Activated CD4-positive, alpha-beta T cell treated with anti-CD3 and anti-CD28 coated beads for 48 hours (primary cell): ENCODE results near the gene TRPM3.
"Not testable (repeated sequence)": the region's sequence is repeated elsewhere in the genome, so short reads cannot be mapped to it uniquely, and the experiment has no call there.

ENCODE experiments used
- DNase-seq: peaks from one replicate; pipeline ENCODE4 v3.0.0-alpha.2; 2020

Gene TRPM3

DNA sequence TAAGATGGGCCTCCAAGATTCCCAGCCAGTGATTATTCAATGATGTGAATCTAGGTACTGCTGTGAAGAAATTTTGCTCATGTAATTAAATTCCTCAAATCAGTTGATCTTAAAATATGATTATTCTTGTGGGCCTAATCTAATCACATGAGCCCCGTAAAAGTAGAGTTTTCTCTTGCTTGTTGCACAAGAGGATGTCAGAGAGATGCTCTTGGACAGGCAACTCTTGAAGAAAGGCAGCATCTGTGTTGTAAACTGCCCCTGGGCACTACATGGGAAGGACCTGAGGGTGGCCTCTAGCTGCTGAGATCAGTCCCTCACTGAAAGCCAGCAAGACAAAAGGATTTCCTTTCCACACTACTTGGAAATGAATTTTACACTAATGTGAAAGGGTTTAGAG lies 132.9 kb downstream of the TRPM3 start:
- no peak for DNase-seq

DNA sequence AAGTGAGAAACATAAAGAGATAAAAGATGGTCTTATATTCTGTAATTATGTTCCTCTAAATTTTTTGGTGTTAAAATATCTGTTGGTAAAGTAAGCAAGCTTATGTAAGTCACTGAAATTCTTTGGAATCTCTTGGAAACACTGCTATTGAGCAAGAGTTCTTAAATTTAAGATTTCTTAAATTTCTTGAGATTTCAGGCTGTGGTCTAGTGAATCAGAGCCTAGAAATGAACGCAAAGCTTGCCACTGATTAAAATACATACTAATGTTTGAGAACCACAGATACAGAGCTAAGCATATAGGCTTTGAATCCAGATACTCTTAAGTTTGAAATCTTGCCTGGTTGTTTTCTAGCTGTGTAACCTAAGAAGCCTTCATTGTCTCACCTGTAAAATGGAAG lies 133.4 kb downstream of the TRPM3 start:
- no peak for DNase-seq

DNA sequence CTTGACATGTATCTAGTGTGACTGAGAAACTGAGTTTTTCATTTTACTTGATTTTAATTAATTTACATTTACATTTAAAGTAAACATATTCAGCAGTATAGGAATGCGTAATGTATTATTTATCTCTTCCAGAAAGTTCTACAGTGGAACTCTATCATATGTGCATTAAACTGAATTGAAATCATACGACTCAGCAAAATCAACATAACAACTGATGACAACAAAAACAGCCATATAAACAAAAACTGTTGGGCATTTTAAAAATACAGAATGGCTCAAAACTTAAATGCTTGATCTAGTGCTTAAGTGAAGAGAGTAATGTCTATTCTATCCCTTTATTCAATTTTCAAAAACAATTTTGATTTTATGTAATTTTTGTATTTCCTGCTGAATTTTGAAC lies 134.4 kb downstream of the TRPM3 start:
- DNase-seq: no peak

DNA sequence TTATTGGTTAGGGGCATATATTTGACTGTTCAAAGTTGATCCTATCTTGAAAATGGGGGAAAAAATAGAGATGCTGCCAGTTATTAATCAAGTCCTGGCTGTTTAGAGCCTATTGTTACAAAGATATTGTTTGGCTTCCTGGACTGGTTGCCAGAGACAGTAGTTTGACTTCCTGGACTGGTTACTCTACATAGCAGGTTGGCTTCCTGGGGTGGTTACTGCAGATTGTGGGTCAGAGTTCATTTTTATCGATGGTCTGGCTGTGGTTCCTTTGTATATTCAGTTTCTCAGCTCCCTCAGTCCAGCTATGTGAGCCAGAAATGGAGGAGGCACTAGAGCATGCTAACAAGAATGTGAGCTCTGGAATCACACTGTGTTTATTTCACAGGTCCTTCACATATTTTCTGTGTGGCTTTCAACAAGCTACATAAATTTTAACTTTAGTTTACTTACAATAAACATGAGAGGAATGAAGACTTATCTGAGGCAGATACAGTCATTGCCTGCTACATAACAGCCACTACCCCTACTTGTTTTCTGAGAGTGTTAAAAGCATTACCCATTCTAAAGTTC lies 137.6 kb downstream of the TRPM3 start:
- no peak for DNase-seq

DNA sequence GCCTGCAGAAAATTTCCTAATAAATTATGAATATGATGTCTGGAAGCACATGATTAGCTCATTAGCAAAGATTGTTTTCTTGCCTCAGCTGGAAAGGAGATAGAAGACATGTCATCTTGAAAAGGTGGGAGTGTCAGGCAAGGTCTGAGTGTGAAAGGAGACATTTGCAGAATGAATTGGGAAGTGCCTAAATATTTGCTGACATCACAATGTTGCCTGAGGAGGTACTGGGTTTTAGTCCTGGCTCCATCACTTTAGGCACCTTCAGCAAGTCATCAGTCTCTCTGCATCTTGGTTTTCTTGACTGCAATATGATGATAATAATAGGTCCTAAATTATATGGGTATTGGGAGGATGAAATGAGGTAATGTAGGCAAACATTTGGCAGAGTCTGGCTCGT lies 140.1 kb downstream of the TRPM3 start:
- DNase-seq: no peak

DNA sequence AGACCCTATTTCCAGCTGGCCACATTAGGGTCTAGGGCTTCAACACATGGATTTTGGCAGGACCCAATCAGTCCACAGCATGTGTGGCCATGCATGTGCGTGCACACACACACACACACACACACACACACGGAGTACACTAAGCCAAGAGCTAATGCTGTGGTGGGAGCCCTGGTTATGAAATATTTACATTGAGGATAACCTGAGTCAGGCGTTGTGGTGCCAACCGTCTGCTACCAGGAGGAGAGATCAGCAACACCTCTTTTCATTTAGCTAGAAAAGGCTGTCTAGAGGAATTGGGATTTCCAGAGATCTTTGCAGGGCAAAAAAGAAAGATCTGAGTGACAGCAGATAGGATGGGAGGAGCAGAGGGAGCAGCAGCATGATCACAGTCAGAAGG lies 141.5 kb downstream of the TRPM3 start:
- DNase-seq: no peak

DNA sequence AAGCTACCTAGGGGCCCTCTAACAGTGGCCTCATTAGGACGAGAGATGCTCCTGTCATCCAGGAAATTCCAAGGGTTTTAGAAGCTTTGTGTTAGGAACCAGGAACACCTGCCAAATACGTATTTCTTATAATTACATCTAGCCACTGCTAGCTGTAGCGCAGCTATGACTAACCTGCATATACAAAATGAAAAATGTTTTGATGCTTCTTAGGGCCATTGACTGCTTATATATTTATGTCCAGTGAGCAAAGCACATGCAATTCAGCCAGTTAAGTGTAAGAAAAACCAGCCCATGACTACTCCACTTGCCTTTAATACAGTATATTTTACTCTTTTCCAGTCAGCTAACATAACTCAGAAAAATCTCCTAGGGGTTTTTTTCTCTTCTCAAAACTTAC lies 143.3 kb downstream of the TRPM3 start:
- DNase-seq: no peak

DNA sequence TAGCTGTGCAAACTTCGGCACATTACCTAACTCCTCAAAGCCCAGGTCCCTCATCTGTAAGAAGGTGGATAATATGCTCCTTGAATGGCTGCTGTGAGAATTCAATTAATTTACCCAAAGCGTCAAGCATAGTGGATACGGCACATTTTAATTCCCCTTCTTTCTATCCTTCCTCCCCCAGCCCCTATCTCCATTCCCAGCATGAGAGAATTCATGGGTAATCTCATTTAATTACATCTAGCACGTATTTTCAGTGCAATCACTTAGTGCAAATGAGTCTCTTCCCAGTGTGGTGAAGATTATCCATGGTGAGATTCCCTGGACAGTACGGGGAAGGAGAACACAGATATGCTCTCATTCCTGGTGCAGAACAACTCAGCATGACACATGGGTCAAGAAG lies 145.6 kb downstream of the TRPM3 start:
- DNase-seq: no peak

DNA sequence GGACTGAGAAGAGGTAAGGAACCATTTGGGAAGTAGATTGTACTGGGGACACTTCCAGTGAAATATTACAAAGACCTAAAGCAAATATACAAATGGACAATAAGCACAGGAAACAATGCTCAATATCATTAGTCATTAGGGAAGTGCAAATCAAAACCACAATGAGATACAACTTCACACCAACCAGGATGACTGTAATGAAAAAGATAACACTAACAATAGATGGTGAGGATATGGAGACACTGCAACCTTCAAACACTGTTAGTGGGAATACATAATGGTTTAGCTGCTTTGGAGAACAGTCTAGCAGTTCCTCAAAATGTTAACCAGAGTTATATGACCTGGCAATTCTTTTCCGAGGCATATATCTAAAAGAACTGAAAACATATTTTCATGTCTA lies 149.7 kb downstream of the TRPM3 start:
- no peak for DNase-seq

DNA sequence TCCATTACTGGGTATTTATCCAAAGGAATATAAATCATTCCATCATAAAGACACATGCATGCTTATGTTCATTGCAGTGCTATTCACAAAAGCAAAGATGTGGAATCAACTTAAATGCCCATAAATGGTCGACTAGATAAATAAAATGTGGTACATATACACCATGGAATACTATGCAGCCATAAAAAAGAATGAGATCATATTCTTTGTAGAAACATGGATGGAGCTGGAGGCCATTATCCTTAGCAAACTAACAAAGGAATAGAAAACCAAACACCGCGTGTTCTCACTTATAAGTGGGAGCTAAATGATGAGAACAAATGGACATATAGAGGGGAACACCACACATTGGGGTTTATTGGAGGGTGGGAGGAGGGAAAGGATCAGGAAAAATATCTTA lies 155.0 kb downstream of the TRPM3 start:
- not testable (repeated sequence) for DNase-seq

DNA sequence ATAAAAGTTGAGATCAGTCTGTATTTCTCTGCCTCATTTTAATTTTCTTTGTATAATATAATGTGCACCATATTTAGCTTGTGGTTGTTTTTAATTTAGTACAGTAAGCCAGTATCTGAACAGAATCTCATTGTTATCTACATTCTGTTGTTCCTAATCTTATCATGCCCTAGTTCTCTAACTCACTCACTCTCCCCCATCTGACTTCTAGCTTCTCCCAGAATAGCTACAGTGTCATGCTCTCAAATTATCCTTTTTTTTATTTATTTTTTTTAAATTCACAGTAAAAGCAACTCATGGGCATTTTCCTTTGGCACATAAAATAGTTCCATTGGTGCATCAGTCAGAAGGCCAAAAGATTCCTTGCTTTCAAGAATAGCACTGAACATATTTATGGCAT lies 156.6 kb downstream of the TRPM3 start:
- DNase-seq: no peak

DNA sequence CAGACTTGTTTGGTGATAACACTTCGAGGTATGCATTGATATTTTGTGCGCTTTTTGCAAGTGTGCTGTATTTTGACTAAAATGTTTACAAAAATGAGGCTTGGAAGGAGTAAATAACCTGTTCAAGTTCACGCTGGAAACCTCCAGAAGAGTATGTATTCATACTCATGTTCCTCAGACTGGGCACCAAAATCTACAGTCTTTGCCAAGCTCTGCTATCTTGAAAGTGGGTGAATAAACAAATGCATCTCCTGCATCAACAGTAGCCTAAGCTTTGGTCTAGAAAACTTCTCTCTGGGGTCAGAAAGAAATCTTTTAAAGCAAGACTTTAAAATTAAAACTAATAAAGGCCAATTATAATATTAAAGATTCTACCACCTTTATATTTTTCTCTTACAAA lies 157.9 kb downstream of the TRPM3 start:
- DNase-seq: no peak

DNA sequence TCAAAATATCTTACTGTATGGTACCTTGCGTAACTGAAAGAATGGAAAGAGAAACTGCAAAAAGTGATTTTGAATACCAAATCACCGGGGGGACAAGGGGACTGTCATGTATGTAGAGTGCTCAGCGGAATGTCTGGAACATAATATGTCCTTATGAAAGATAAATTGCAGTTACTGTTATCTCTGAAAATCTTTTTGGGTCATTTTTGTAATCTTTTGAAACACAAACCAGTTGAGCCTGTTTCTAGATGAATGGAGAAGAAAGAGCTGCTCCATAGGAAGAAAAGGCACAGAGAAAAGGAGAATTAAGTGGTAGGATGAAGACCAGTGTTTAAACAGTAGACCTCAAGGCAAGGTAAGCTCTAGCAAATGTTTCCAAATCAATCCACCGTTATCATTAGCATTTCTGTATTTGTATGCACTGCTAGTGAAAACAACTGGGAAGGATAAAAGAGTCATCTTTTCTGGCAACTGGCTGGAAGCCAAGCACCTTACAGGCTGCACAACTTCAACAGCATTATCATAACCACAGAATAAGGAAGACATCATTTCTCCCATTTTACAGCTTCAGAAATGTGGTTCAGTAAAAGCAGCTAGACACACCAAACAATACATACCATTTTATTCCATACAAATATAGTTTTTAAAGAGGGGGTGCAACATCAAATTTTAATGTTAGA lies 158.5 kb downstream of the TRPM3 start:
- DNase-seq: no peak

DNA sequence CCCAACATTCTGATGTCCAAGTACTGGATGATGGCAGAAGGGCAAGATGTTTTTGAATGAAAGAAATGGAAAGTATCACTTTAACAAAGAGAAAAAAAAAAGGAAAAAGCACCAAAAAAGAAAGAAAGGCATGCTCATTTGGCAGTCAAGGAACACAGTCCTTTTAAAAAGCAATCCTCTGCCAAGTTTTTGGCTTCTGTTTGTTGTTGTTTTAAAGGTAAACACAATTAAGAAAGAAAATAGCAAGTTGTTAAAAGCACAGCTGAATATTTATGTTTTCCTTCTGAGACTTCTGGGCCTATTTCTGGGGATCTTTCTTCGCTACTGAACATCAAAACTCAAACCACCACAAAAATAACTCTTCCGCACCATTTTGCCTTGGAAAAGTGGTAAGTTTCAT lies 162.1 kb downstream of the TRPM3 start:
- no peak for DNase-seq

DNA sequence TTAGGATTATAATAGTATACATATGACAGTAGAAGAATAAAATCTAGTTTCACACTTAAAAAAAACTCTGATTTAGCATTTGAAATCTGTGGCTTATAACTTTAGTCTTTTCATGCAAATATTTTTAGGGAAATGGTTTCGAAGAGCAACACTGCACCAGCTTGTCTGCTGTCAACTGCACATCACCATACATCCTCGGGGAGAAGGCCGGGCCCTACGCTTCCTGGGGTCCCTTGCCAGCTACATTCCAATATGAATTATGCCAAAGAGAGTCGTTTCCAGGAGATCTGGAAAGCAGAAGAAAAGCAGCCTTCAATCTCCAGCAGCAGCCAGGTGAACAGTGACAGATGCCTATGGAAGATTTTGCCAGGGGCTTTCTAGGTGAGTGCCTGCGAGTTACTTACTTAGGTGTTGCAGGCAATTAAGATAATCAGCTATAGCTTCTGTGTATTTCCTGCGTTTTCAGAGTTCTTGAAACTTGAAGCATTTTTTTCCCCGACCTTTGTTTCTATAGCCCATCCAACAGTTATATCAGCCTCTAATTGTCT lies 166.8 kb downstream of the TRPM3 start:
- DNase-seq: no peak

DNA sequence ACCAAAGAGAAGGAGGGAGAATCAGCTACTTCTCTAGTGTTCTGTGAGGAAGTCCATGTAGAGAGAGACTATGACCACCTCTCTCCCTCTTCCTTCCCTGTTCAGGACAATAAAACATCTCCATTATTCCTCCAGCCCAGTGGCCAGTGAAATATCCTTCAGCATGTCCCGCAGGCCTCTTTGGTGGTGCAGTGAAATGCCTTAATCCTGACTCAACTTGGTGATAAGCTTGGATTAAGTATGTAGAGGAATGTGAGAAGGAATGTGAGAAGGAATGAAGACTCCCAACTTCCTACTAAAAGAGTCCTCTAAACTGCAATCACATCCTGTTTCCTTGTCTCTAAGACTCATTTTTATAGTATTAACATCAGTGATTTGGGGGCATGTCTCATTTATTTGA lies 167.3 kb downstream of the TRPM3 start:
- no peak for DNase-seq

DNA sequence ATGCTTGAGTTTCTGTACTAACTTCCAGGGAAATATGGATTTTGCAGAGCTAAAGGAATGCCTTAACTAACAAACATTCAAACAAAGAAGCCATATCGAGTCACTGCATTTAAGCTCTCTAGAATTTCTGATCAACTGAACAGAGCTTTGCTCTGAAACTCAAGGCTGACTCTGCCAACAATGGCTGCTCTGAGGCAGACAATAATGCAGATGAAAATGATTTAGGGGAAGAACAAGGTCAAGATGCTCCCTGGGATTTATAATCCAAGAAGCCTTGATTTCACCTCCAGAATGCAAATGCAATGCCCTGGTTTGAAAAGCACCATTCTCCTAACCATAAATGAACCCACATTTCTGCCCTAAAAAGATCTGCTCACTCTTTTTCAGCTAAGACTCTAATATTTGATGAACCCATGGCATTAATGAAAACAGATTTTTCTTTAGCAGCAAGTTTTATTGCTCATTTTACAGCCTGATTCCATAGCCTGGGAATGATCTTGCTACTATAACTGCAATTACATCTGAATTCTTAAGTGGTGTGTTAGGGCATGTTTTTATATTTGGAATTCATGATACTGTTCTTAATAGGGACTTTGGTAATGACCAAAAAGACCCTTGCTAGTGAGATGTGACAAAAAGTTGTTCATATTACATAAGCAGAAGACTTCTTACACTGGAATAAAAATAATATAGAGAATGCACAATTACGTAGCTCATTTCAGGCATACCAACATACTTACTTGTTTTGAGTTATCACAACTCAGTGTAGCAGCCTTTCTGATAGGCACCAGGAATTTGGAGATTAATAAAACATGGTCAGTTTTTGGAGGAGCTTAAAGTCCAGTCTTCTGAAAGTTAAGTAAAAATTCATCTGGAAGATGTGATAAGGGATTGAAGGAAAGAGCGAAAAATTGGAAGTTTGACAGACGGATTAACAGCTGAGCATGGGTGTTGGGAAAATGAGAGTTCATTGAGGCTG lies 169.4 kb downstream of the TRPM3 start:
- no peak for DNase-seq

DNA sequence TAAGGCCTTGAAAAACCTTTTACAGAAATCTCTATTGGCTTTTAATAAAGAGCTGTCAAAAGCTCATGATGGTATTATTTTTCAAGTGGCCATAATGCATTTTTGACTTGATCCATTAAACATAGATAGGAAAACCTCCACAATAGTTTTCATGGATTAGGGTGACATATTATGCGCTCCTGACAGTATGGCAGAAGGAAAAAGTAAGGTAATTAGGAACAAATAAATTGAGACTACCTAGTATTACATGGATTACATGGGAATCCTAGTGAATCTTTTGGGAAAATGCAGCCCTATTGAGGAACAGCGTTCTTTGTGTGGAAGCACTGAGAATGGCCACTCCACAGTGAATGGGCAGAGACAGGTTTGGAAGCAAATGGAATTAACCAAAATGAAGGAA lies 171.2 kb downstream of the TRPM3 start:
- DNase-seq: no peak

DNA sequence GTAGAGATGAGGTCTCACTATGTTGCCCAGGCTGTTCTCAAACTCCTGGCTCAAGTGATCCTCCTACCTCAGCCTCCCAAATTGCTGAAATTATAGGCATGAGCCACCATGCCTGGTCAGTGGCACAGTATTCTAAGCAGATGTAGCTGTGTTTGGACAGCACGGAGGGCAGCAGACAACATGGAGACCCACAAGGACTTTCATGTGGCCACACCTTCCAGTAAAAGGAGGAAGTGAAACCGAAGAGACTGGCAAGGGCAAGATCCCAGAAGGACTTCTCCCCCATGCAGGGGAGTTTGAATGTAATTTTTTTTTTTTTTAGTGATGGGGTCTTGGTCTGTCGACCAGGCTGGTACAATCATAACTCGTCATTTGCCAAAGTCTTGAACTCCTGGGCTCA lies 172.2 kb downstream of the TRPM3 start:
- no peak for DNase-seq

DNA sequence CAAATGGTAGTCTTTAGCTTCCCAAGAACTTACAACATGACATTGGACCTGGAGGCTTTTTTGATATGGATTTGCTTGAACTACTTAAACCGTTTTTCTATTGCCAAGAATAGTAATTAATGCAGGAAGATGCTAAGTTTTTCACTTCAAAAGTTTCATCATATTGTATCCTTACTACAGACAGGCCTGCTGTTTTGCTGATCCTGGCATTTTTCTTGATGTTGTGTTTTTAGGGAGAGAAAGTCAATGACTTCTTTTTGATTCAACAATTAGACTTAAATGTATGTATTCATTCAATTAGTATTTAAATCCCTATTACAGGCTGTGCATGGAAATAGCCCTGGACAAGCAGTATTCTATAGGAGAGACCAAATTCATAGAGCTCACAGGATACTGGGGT lies 172.7 kb downstream of the TRPM3 start:
- DNase-seq: no peak

DNA sequence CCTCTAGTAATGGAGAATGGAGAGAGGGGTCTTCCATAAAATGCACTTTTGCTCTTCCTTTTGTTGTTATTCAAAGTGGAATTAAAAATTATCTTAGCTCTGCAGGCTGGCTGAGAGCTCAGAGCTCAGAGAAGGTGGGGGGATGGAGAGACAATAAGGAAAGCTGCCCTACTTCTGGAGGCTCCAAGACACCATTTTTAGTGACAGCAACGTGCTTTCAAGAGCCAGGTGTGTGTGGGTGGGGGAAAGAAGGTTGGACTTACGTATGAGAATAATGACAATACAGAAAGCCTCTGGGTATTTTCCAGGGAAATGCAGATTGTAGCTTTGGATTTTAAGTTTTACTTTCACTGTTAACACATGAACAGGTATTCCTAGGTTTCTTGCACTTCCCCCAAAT lies 173.9 kb downstream of the TRPM3 start:
- no peak for DNase-seq

DNA sequence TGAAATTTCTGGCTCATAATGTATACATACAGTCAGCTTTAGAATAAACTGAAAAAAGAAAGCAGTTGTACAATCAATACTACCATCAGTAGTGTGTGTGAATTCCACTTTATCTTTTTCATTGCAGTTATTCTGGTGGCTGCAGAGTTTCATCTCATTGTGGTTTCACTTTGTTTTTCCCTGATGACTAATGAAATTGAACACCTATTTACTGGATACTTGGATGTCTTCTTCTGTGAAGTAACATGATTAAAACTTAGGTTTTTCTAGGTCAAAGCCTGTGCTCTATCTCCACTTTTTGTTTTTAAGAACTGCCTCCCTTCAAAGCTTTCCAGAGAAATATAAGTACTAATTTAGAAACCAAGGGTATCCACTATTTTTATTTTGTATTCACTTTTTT lies 174.3 kb downstream of the TRPM3 start:
- no peak for DNase-seq

DNA sequence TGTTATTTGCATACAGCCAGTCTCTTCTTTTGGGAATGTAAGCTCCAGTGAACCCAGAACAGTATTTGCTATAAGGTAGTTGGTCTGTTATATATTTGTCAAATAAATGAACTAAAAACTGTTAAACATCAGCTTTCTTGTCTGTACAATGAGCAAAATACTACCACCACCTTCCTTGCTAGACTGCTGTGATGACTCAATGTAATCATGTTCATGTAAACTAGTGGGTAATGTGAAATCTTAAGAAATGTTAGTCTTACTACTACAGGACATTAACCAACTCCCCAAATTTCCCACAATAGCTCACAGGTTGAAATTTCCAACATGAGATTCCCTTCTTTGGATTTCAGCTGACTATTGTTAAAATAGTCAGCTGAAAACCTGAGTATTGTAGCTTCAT lies 176.1 kb downstream of the TRPM3 start:
- DNase-seq: no peak

DNA sequence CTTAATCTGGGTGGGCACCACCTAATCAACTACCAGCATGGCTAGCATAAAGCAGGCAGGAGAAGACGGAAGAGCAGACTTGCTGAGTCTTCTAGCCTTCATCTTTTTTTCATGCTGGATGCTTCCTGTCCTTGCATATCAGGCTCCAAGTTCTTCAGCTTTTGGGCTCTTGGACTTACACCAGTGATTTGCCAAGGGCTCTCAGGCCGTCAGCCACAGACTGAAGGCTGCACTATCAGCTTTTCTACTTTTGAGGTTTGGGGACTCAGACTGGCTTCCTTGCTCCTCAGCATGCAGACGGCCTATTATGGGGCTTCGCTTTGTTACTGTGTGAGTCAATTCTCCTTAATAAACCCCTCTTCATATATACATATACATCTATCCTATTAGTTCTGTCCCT lies 180.2 kb downstream of the TRPM3 start:
- DNase-seq: no peak
